Keratinocyte (primary cell): Measurements from ENCODE around the gene IL15RA. TPM values are rescaled to one million over a fixed set of nuclear protein-coding genes. Genes with fewer than 3 reads are reported as not detected.

Experiments used
- DNase-seq: peaks from one replicate; pipeline ENCODE4 v3.0.0-alpha.2; 2011; ENCODE audit warnings: low read depth, missing footprints, low spot score
- FAIRE-seq: peaks from 2 replicates; lab custom pipeline; 2011; peaks lifted over from hg19 to GRCh38; lab: Jason Lieb, UNC
- H2AFZ ChIP-seq: 2 replicates; pipeline ENCODE4 v1.6.0; 2012; ENCODE audit warnings: low read length, control low read depth, inconsistent platforms; ENCODE audit not compliant: control insufficient read depth
- H3K27ac ChIP-seq: 2 replicates; pipeline ENCODE4 v1.5.1; 2011; ENCODE audit warnings: low read length; ENCODE audit not compliant: control insufficient read depth, insufficient read depth
- H3K27me3 ChIP-seq: 3 replicates; pipeline ENCODE4 v1.6.0; 2011; ENCODE audit warnings: low read length; ENCODE audit not compliant: control insufficient read depth, insufficient read depth; ENCODE audit errors: extremely low read depth
- H3K36me3 ChIP-seq, 2 experiments: 2 replicates in 1 of 2; 3 replicates in 1 of 2; pipeline ENCODE4 v1.5.1; 2011; ENCODE audit warnings: low read length in 2 of 2, mild to moderate bottlenecking in 1 of 2; ENCODE audit not compliant: control insufficient read depth in 2 of 2, insufficient read depth in 2 of 2; ENCODE audit errors: extremely low read depth in 1 of 2
- H3K4me1 ChIP-seq: 3 replicates; pipeline ENCODE4 v1.5.1; 2011; ENCODE audit warnings: low read length; ENCODE audit not compliant: control insufficient read depth, insufficient read depth; ENCODE audit errors: extremely low read depth
- H3K4me2 ChIP-seq: 3 replicates; pipeline ENCODE4 v1.6.0; 2011; ENCODE audit warnings: low read depth, low read length; ENCODE audit not compliant: control insufficient read depth, insufficient read depth; ENCODE audit errors: extremely low read depth
- H3K4me3 ChIP-seq, 3 experiments: fragments of 200-600 bp in 1 of 3; sonication (generic) in 1 of 3; 2 replicates in 2 of 3; 3 replicates in 1 of 3; pipeline ENCODE4 v1.5.1; 2011 to 2016; ENCODE audit warnings: low read length in 3 of 3, mild to moderate bottlenecking in 3 of 3, control low read depth in 2 of 3, inconsistent platforms in 1 of 3, low read depth in 1 of 3, mixed read lengths in 1 of 3, mixed run types in 1 of 3, moderate library complexity in 1 of 3; ENCODE audit not compliant: control insufficient read depth in 2 of 3, insufficient read depth in 2 of 3; ENCODE audit errors: extremely low read depth in 1 of 3
- H3K79me2 ChIP-seq: 2 replicates; pipeline ENCODE4 v1.6.0; 2012; ENCODE audit warnings: low read length; ENCODE audit not compliant: control insufficient read depth, insufficient read depth
- H3K9ac ChIP-seq: 3 replicates; pipeline ENCODE4 v1.6.0; 2011; ENCODE audit warnings: low read length; ENCODE audit not compliant: control insufficient read depth, insufficient read depth; ENCODE audit errors: extremely low read depth
- H3K9me1 ChIP-seq: 3 replicates; pipeline ENCODE4 v1.6.0; 2011; ENCODE audit warnings: low read length; ENCODE audit not compliant: control insufficient read depth, insufficient read depth; ENCODE audit errors: extremely low read depth
- H3K9me3 ChIP-seq: 2 replicates; pipeline ENCODE4 v1.5.1; 2012; ENCODE audit warnings: low read depth, low read length; ENCODE audit not compliant: control insufficient read depth
- H4K20me1 ChIP-seq: 3 replicates; pipeline ENCODE4 v1.6.0; 2011; ENCODE audit warnings: low read length; ENCODE audit not compliant: control insufficient read depth, insufficient read depth; ENCODE audit errors: extremely low read depth
- EZH2 ChIP-seq: IDR thresholded peaks from one replicate; pipeline ENCODE4 v1.6.1; 2012; ENCODE audit warnings: inconsistent platforms, mild to moderate bottlenecking, low read length, moderate library complexity
- dilution Hi-C: fragments of 300-500 bp; cut with MboI; formaldehyde crosslinking; loops from one replicate; pipeline ENCODE4 v1.7.0; 2020; ENCODE audit warnings: low sequenced_read_pairs; ENCODE audit not compliant: extremely low pct_ligation_motif_present
- polyA plus RNA-seq, 5 experiments: library from polyadenylated mRNA; depleted of rRNA in 3 of 5; stranded (reverse) in 3 of 5; stranded (forward) in 1 of 5; unstranded in 1 of 5; fragments of >200 nt; gene quantifications; 1 replicate in 1 of 5; 2 replicates in 3 of 5; 3 replicates in 1 of 5; pipeline versions ENCODE4 v1.2.1 to v1.2.3, GENCODE V29; 2011 to 2012; ENCODE audit warnings: missing spikeins in 2 of 5, low read depth in 1 of 5, low replicate concordance in 1 of 5
- TF ChIP-seq, protein P1 (sequence below), 3 experiments: IDR thresholded peaks in 1 of 3; conservative IDR thresholded peaks in 1 of 3; optimal IDR thresholded peaks in 1 of 3; 2 replicates in 2 of 3; 3 replicates in 1 of 3; pipeline versions ENCODE3 to v1.5.1; 2011; ENCODE audit warnings: low read length in 3 of 3, mild to moderate bottlenecking in 3 of 3, moderate library complexity in 2 of 3, control low read depth in 1 of 3, inconsistent platforms in 1 of 3; ENCODE audit not compliant: insufficient read depth in 2 of 3; ENCODE audit errors: extremely low read depth in 1 of 3

Gene IL15RA
- polyA plus RNA-seq, 1 donor (not counting 4 experiments of a cell fraction or from before 2014, with no cell fraction given): 3.8 TPM

DNA sequence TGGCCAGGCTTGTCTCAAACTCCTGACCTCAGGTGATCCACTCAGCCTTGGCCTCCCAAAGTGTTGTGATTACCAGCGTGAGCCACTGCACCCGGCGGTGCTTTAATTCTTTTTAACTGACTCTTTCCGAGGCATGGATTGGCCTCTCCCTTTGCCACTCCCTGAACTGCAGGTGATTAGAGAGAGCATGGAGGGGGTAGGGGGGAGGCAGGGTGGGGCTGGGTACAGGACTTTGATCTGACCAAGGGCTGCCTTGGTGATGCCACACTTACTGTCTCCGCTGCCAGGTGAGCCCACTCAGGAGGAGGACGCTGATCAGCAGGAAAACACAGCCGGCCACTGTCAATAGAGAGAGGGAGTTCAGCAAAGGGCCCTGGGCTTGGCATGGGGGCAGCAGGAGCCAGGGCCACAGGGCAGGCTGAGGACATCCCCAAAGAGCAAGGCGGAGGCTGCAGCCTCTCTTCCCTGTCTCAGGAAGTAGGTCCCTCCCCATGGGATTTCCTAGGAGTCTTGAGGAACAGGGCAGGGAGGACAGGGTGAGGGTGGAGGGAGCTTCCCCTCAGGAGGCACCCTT is 40.5 kb upstream of the IL15RA start:
- DNase-seq (no peak), FAIRE-seq (no peak)
- H3K4me2 ChIP-seq: no peak overlapping the region
- peaks cover 2% of the 10 kb centered on the region for H4K20me1 ChIP-seq
- dilution Hi-C loops: no loop called here
- H3K4me1 ChIP-seq: peaks cover 3% of the 10 kb centered on the region
- no peaks in the 10 kb centered on the region for H3K36me3 ChIP-seq
- H3K9me1 ChIP-seq: no peaks in the 10 kb centered on the region
- H3K4me3 ChIP-seq: no peak overlapping the region
- no peak overlapping the region for H3K9ac ChIP-seq
- no peak overlapping the region for H3K27ac ChIP-seq
- TF ChIP-seq, protein P1, sequence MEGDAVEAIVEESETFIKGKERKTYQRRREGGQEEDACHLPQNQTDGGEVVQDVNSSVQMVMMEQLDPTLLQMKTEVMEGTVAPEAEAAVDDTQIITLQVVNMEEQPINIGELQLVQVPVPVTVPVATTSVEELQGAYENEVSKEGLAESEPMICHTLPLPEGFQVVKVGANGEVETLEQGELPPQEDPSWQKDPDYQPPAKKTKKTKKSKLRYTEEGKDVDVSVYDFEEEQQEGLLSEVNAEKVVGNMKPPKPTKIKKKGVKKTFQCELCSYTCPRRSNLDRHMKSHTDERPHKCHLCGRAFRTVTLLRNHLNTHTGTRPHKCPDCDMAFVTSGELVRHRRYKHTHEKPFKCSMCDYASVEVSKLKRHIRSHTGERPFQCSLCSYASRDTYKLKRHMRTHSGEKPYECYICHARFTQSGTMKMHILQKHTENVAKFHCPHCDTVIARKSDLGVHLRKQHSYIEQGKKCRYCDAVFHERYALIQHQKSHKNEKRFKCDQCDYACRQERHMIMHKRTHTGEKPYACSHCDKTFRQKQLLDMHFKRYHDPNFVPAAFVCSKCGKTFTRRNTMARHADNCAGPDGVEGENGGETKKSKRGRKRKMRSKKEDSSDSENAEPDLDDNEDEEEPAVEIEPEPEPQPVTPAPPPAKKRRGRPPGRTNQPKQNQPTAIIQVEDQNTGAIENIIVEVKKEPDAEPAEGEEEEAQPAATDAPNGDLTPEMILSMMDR (optimal IDR thresholded peaks at IDR 0.05 in 1 of 3, IDR thresholded peaks at IDR 0.05 in 1 of 3, conservative IDR thresholded peaks at IDR 0.05 in 1 of 3; ENCODE audit: extremely low read depth in 1 of 3, insufficient read depth in 2 of 3, low read length in 3 of 3): no peak
- TF ChIP-seq EZH2: no peak
- no peaks in the 10 kb centered on the region for H3K27me3 ChIP-seq
- H3K79me2 ChIP-seq: no peaks in the 10 kb centered on the region
- no peaks in the 10 kb centered on the region for H3K9me3 ChIP-seq
- no peak overlapping the region for H2AFZ ChIP-seq

DNA sequence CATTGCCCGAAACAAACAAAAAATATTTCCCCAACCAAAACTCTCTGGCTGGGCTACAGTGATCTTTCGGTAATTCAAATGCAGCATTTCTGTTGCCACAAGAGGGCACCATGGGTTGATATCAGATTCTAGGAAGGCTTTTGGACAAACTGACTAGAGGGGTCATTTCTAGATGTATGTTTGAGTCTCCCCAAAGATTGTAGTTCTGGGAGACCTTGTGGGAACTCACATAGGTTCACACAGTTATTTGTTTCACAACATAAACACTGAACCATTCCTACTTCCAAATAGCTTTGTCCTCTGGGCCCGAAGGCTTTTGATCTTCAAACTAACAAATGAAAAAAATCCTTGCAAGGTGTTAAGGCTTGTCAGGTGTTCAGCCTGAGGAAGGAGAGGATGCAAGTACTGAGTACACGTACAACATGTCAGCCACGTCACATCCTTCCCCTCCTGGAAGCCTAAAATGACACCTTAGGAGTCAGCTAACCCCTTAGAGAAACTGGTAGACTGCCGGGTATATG is 37.0 kb upstream of the IL15RA start:
- FAIRE-seq: no peak
- H3K27me3 ChIP-seq: peaks cover 2% of the 10 kb centered on the region
- TF ChIP-seq, protein P1 (optimal IDR thresholded peaks at IDR 0.05 in 1 of 3, IDR thresholded peaks at IDR 0.05 in 1 of 3, conservative IDR thresholded peaks at IDR 0.05 in 1 of 3; ENCODE audit: extremely low read depth in 1 of 3, insufficient read depth in 2 of 3, low read length in 3 of 3): peak; percentile 55 to 73 (median 68)
- TF ChIP-seq EZH2: no peak
- no peaks in the 10 kb centered on the region for H4K20me1 ChIP-seq
- H3K79me2 ChIP-seq: no peaks in the 10 kb centered on the region
- no peak overlapping the region for H3K9ac ChIP-seq
- H3K9me1 ChIP-seq: no peaks in the 10 kb centered on the region
- dilution Hi-C loops: no loop called here
- H3K4me1 ChIP-seq: peaks cover 3% of the 10 kb centered on the region
- H3K36me3 ChIP-seq: no peaks in the 10 kb centered on the region
- no peaks in the 10 kb centered on the region for H3K9me3 ChIP-seq
- DNase-seq: no peak
- no peak overlapping the region for H2AFZ ChIP-seq
- H3K27ac ChIP-seq: no peak overlapping the region
- H3K4me2 ChIP-seq: no peak overlapping the region
- H3K4me3 ChIP-seq: no peak overlapping the region
